HEK293 (cell line): ENCODE results near the gene DNMT3A.

ENCODE experiments used
- CTCF ChIA-PET: fragments of 350-600 bp; formaldehyde crosslinking; extraction: SDS; loops from one replicate; lab custom pipeline; 2021; ENCODE audit warnings: antibody characterized with exemption; lab: Yijun Ruan, JAX
- POLR2A ChIA-PET: fragments of 300-600 bp; formaldehyde crosslinking; extraction: SDS; loops from one replicate; lab custom pipeline; 2020; ENCODE audit warnings: antibody characterized with exemption, inconsistent platforms; lab: Yijun Ruan, JAX
- H3K27ac ChIP-seq: fragments of 200-500 bp; sonication (Bioruptor generic); 2 replicates; pipeline ENCODE4 v1.5.1; 2014; ENCODE audit warnings: low read depth, low read length, control low read depth, inconsistent platforms; ENCODE audit errors: extremely low read depth
- H3K36me3 ChIP-seq, 2 experiments: fragments of 200-500 bp in 1 of 2; sonication (Bioruptor generic) in 1 of 2; 1 replicate in 1 of 2; 2 replicates in 1 of 2; pipeline ENCODE4 v1.5.1; 2014 to 2017; ENCODE audit warnings: inconsistent platforms in 2 of 2, low read length in 2 of 2; ENCODE audit not compliant: control insufficient read depth in 2 of 2, insufficient read depth in 1 of 2
- H3K4me1 ChIP-seq: fragments of 200-500 bp; sonication (Bioruptor generic); 2 replicates; pipeline ENCODE4 v1.5.1; 2014; ENCODE audit warnings: mild to moderate bottlenecking, low read length, inconsistent platforms; ENCODE audit not compliant: control insufficient read depth, insufficient read depth
- H3K4me3 ChIP-seq: 2 replicates; pipeline ENCODE4 v1.5.1; 2011; ENCODE audit warnings: low read depth, mild to moderate bottlenecking, control low read depth, low read length, moderate library complexity
- H3K9me3 ChIP-seq: fragments of 200-500 bp; sonication (Bioruptor generic); 2 replicates; pipeline ENCODE4 v1.5.1; 2014; ENCODE audit warnings: low read depth, low read length, inconsistent platforms; ENCODE audit not compliant: control insufficient read depth, insufficient read depth
- EGR2 ChIP-seq: fragments of 450-650 bp; formaldehyde crosslinking; IDR thresholded peaks from 2 replicates; pipeline ENCODE4 v1.5.1; 2016; ENCODE audit warnings: low read depth, missing biosample characterization, missing genetic modification characterization
- GLIS2 ChIP-seq: fragments of 450-650 bp; formaldehyde crosslinking; IDR thresholded peaks from 2 replicates; pipeline ENCODE4 v1.5.1; 2016; ENCODE audit warnings: missing biosample characterization, missing genetic modification characterization
- KLF1 ChIP-seq: fragments of 450-650 bp; formaldehyde crosslinking; IDR thresholded peaks from 2 replicates; pipeline ENCODE4 v1.5.1; 2016; ENCODE audit warnings: missing biosample characterization, missing genetic modification characterization
- OVOL3 ChIP-seq: fragments of 450-650 bp; formaldehyde crosslinking; IDR thresholded peaks from 2 replicates; pipeline ENCODE4 v1.5.1; 2016; ENCODE audit warnings: missing biosample characterization, missing genetic modification characterization
- PATZ1 ChIP-seq: fragments of 450-650 bp; formaldehyde crosslinking; IDR thresholded peaks from 2 replicates; pipeline ENCODE4 v1.5.1; 2016; ENCODE audit warnings: missing biosample characterization, missing genetic modification characterization
- SP7 ChIP-seq: fragments of 450-650 bp; formaldehyde crosslinking; IDR thresholded peaks from 2 replicates; pipeline ENCODE4 v1.5.1; 2016; ENCODE audit warnings: missing biosample characterization, missing genetic modification characterization
- ZBTB44 ChIP-seq: fragments of 450-650 bp; IDR thresholded peaks from 2 replicates; pipeline ENCODE4 v1.5.1; 2018; ENCODE audit warnings: missing biosample characterization, mild to moderate bottlenecking, missing genetic modification characterization
- ZFHX2 ChIP-seq: fragments of 450-650 bp; formaldehyde crosslinking; conservative IDR thresholded peaks from 2 replicates; pipeline ENCODE4 v1.5.1; 2016; ENCODE audit warnings: missing biosample characterization, missing genetic modification characterization
- ZNF146 ChIP-seq: fragments of 450-650 bp; formaldehyde crosslinking; IDR thresholded peaks from 2 replicates; pipeline ENCODE4 v1.5.1; 2016; ENCODE audit warnings: missing biosample characterization, missing genetic modification characterization
- ZNF174 ChIP-seq: fragments of 450-650 bp; formaldehyde crosslinking; IDR thresholded peaks from 2 replicates; pipeline ENCODE4 v1.5.0; 2017; ENCODE audit warnings: missing biosample characterization, mild to moderate bottlenecking, missing genetic modification characterization
- ZNF175 ChIP-seq: fragments of 450-650 bp; formaldehyde crosslinking; IDR thresholded peaks from 2 replicates; pipeline ENCODE4 v1.5.1; 2016; ENCODE audit warnings: missing biosample characterization, missing genetic modification characterization
- ZNF202 ChIP-seq: fragments of 450-650 bp; formaldehyde crosslinking; IDR thresholded peaks from 2 replicates; pipeline ENCODE4 v1.5.1; 2016; ENCODE audit warnings: missing biosample characterization, missing genetic modification characterization, borderline replicate concordance
- ZNF223 ChIP-seq: fragments of 450-650 bp; formaldehyde crosslinking; IDR thresholded peaks from 2 replicates; pipeline ENCODE4 v1.5.1; 2016; ENCODE audit warnings: missing biosample characterization, missing genetic modification characterization
- ZNF274 ChIP-seq, 2 experiments: fragments of 200-500 bp in 1 of 2; fragments of 450-650 bp in 1 of 2; sonication (Bioruptor generic) in 1 of 2; formaldehyde crosslinking in 1 of 2; IDR thresholded peaks; 2 replicates each; pipeline versions ENCODE4 v1.5.1 to v1.6.1; 2014 to 2016; ENCODE audit warnings: borderline replicate concordance in 1 of 2, inconsistent platforms in 1 of 2, low read length in 1 of 2, missing biosample characterization in 1 of 2, missing genetic modification characterization in 1 of 2
- ZNF513 ChIP-seq: fragments of 450-650 bp; IDR thresholded peaks from 2 replicates; pipeline ENCODE4 v1.5.1; 2018; ENCODE audit warnings: missing biosample characterization, missing genetic modification characterization
- ZNF514 ChIP-seq: fragments of 450-650 bp; formaldehyde crosslinking; IDR thresholded peaks from 2 replicates; pipeline ENCODE4 v1.5.1; 2016; ENCODE audit warnings: missing biosample characterization, missing genetic modification characterization
- ZNF548 ChIP-seq: fragments of 450-650 bp; formaldehyde crosslinking; IDR thresholded peaks from 2 replicates; pipeline ENCODE4 v1.5.1; 2016; ENCODE audit warnings: missing biosample characterization, missing genetic modification characterization
- ZNF549 ChIP-seq: fragments of 450-650 bp; IDR thresholded peaks from 2 replicates; pipeline ENCODE4 v1.5.1; 2018; ENCODE audit warnings: missing biosample characterization, missing genetic modification characterization, mild to moderate bottlenecking, inconsistent platforms, moderate library complexity
- ZNF600 ChIP-seq: fragments of 450-650 bp; formaldehyde crosslinking; IDR thresholded peaks from 2 replicates; pipeline ENCODE4 v1.5.1; 2016; ENCODE audit warnings: missing biosample characterization, missing genetic modification characterization
- ZNF660 ChIP-seq: fragments of 450-650 bp; IDR thresholded peaks from 2 replicates; pipeline ENCODE4 v1.5.1; 2018; ENCODE audit warnings: missing biosample characterization, mild to moderate bottlenecking, missing genetic modification characterization
- ZNF664 ChIP-seq: fragments of 450-650 bp; formaldehyde crosslinking; IDR thresholded peaks from 2 replicates; pipeline ENCODE4 v1.5.1; 2016; ENCODE audit warnings: missing biosample characterization, missing genetic modification characterization
- ZNF837 ChIP-seq: fragments of 450-650 bp; formaldehyde crosslinking; IDR thresholded peaks from 2 replicates; pipeline ENCODE4 v1.5.1; 2016; ENCODE audit warnings: missing biosample characterization, missing genetic modification characterization
- ZSCAN5A ChIP-seq: fragments of 450-650 bp; formaldehyde crosslinking; IDR thresholded peaks from 2 replicates; pipeline ENCODE4 v1.5.1; 2016; ENCODE audit warnings: missing biosample characterization, missing genetic modification characterization
- TF ChIP-seq, protein P1 (sequence below): IDR thresholded peaks from 2 replicates; pipeline ENCODE4 v1.6.1; 2011; ENCODE audit warnings: mild to moderate bottlenecking, low read depth, low read length, borderline replicate concordance

DNMT3A gene

GRCh38 chr2:25275575-25275965, 66.2 kb downstream of the DNMT3A start:
- Histone ChIP-seq H3K4me1 (no peaks in the 10 kb centered on the region), H3K27ac (no peak overlapping the region)
- CTCF ChIA-PET: no interaction called here

GRCh38 chr2:25274868-25275574, 66.7 kb downstream of the DNMT3A start:
- TF ChIP-seq ZNF513 (tag by site-specific recombination): no peak
- no peak for TF ChIP-seq ZBTB44 (tag by site-specific recombination)
- peak; percentile 62 for TF ChIP-seq EGR2
- no peak for TF ChIP-seq ZNF514
- no peak for TF ChIP-seq ZNF549 (tag by site-specific recombination)
- TF ChIP-seq PATZ1 (tag by site-specific recombination): no peak
- peak; percentile 74 for TF ChIP-seq ZFHX2
- no peak for TF ChIP-seq ZNF202 (tag by site-specific recombination)
- TF ChIP-seq GLIS2 (tag by site-specific recombination): no peak
- H3K9me3 ChIP-seq: no peaks in the 10 kb centered on the region
- CTCF ChIA-PET: no interaction called here
- no peak overlapping the region for H3K4me3 ChIP-seq
- POLR2A ChIA-PET: no interaction called here
- H3K36me3 ChIP-seq: peaks cover 0 to 18% of the 10 kb centered on the region in 2 experiments; a peak in 2 of 3 replicates
- H3K27ac ChIP-seq: no peak overlapping the region
- no peaks in the 10 kb centered on the region for H3K4me1 ChIP-seq

More at GRCh38 chr2:25275575-25275965, 66.2 kb downstream of the DNMT3A start:
- TF ChIP-seq SP7 (tag by site-specific recombination) (no peak), ZNF274 (IDR thresholded peaks at IDR 0.05; ENCODE audit: low read length) (no peak), ZNF274 (tag by site-specific recombination; IDR thresholded peaks at IDR 0.05; ENCODE audit: borderline replicate concordance) (no peak), ZNF600 (no peak), ZNF549 (tag by site-specific recombination) (no peak), ZSCAN5A (tag by site-specific recombination) (no peak)
- no peak overlapping the region for H3K4me3 ChIP-seq
- no peaks in the 10 kb centered on the region for H3K9me3 ChIP-seq
- peaks cover 0 to 16% of the 10 kb centered on the region in 2 experiments; a peak in 2 of 3 replicates for H3K36me3 ChIP-seq
- POLR2A ChIA-PET: no interaction called here

DNA sequence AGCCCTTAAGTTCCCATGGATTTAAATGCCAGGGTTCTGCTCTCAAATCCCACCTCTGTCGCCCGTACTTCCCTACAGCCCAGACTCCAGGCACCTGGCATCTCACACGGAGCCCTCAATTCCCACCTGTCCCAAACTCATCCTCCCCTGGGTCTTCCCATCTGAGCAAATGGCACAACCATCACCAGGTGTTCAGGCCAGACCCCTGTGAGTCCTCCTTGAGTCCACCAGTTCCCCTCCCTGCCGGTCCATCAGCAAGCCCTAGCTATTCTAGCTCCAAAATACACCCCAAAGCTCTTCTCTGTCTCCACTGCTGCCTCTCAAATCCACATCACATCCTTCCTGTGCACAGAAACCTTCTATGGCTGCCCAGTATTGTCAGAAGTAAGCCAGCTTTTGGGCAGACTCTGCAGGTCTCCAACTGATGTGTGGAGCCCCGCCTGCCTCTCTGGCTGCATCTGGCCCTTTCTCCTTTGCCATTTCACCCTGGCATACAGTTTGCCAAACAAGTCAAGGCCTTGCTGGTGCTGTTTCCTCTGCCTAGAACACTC, 67.7 kb downstream of the DNMT3A start:
- ChIA-PET CTCF (no interaction called here), POLR2A (no interaction called here)
- Histone ChIP-seq H3K4me3 (no peak overlapping the region), H3K4me1 (no peaks in the 10 kb centered on the region), H3K36me3 (peaks cover 0 to 27% of the 10 kb centered on the region in 2 experiments; a peak in 2 of 3 replicates), H3K27ac (no peak overlapping the region), H3K9me3 (no peaks in the 10 kb centered on the region)
- TF ChIP-seq KLF1 (tag by site-specific recombination): no peak
- no peak for TF ChIP-seq ZNF223 (tag by site-specific recombination)
- TF ChIP-seq ZNF174 (tag by site-specific recombination): no peak
- TF ChIP-seq ZNF146 (tag by site-specific recombination): no peak
- TF ChIP-seq, protein P1, sequence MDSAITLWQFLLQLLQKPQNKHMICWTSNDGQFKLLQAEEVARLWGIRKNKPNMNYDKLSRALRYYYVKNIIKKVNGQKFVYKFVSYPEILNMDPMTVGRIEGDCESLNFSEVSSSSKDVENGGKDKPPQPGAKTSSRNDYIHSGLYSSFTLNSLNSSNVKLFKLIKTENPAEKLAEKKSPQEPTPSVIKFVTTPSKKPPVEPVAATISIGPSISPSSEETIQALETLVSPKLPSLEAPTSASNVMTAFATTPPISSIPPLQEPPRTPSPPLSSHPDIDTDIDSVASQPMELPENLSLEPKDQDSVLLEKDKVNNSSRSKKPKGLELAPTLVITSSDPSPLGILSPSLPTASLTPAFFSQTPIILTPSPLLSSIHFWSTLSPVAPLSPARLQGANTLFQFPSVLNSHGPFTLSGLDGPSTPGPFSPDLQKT: no peak
- TF ChIP-seq ZNF548 (tag by site-specific recombination): no peak
- TF ChIP-seq ZNF837 (tag by site-specific recombination): no peak
- no peak for TF ChIP-seq ZNF549 (tag by site-specific recombination)
- no peak for TF ChIP-seq OVOL3
- no peak for TF ChIP-seq ZNF175 (tag by site-specific recombination)
- no peak for TF ChIP-seq ZNF664 (tag by site-specific recombination)
- TF ChIP-seq ZNF660 (tag by site-specific recombination): no peak
